Putamen (tissue), 1 donor: ENCODE data around the gene AQP12B.
"Not testable (repeated sequence)": the region's sequence is repeated elsewhere in the genome, so short reads cannot be mapped to it uniquely, and the experiment has no call there.

Source experiments
- DNase-seq: peaks from one replicate; pipeline ENCODE4 v3.0.0-alpha.2; 2016; ENCODE audit warnings: low spot score

The AQP12B gene

DNA sequence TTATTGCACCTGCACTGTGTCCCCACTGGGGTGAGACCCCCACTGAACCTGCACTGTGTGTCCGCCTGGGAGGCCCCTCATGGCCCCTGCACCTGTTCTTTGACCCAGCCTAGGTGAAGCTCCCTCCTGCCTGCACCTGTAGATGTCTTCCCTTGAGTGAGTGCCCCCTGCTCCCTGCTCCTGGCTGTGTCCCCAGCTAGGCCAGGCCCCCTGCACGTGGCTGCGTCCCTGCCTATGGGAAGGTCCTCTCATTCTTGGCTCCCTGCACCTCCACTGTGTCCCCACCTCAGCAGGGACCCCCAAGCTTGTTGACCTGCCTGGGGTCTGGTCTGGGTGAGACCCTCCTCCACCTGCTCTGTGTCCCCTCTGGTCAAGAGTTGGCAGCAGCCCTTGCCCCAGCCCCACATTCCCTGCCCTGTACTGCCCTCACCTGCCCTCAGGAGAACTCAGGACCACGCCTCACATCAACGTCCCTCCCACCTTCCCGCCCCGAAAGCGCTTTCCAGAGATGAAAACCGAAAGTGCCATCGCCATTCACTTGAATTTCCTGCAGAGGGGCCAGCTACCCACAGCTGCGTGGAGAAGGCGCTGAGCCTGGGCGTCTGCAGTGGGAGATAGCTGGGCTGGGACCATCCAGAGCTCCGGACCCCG is 769 bp upstream of the AQP12B start:
- not testable (repeated sequence) for DNase-seq

DNA sequence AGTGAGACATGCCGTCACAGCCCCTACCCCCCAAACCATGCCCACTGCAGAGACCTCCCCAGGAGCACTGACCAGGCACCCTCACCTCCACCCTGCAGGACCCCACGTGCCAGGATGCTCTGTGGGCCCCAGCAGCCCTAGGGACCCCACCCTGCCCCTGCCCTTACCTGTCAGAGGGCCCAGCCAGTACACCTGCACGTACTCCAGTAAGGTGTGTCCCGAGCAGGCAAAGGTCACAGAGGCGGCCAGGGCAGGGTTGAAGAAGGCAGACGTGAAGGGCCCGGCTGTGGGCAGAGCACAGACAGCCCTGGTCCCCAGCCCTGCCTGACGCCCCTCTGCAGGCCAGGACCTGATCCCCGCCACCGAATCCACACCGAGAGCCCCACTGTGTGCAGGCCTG is 2.5 kb downstream of the AQP12B start:
- DNase-seq: not testable (repeated sequence)

DNA sequence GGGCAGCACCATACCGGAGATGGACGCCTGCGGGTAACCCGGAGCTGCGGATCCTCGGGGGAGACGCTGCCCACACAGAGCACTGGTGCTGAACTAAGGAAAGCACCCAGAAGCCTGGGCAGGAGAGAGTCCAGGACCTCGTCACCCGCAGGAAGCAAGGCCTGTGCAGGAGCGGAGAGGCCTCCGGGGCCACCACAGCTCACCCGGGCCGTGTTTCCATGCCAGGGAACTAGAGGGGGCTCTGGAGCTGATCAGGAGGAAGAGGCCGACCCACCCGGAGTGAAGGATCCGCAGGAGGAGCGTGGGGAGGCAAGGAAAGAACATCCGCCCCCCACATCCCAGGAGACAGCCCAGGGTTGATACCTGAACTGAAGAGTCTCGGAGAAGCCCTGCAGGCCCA is 3.8 kb downstream of the AQP12B start:
- DNase-seq: not testable (repeated sequence)

DNA sequence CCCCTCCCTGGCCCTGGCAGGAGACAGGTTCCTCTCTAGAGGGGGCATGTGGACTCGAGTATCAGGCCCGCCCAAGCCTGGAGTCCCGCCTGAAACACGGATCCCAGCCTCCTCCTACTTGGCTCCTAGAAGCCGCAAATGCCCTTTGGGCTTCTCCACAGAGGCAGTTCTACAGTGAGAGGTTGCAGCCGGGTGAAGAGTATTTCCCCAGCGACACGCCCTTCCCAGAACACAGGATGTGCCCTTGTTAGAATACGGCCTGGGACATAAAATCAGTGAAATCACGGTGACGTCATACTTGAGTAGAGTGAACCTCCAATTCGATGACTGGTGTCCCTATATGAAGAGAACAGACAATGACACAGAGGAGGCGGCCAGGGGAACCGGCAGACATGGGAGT is 4.6 kb downstream of the AQP12B start:
- DNase-seq: not testable (repeated sequence)

DNA sequence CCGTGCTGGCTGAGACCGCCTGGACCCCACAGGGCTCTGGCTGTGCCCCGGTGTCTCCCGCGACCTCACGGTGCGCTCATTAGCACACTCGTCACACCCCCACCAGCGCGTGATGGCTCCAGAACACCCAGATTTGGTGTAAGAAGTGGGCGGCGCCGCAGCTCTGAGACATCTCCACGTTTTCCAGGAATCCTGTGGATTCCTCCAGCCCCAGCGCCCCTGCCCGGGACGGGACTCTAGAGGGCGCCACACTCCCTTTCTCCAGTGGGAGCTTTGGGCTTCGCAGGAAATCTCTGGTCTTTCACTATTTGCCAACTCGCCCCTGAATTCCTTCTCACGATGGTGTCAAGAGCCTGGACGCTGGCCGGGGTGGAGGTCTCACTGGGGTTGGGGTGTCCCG is 7.3 kb downstream of the AQP12B start:
- DNase-seq: not testable (repeated sequence)

DNA sequence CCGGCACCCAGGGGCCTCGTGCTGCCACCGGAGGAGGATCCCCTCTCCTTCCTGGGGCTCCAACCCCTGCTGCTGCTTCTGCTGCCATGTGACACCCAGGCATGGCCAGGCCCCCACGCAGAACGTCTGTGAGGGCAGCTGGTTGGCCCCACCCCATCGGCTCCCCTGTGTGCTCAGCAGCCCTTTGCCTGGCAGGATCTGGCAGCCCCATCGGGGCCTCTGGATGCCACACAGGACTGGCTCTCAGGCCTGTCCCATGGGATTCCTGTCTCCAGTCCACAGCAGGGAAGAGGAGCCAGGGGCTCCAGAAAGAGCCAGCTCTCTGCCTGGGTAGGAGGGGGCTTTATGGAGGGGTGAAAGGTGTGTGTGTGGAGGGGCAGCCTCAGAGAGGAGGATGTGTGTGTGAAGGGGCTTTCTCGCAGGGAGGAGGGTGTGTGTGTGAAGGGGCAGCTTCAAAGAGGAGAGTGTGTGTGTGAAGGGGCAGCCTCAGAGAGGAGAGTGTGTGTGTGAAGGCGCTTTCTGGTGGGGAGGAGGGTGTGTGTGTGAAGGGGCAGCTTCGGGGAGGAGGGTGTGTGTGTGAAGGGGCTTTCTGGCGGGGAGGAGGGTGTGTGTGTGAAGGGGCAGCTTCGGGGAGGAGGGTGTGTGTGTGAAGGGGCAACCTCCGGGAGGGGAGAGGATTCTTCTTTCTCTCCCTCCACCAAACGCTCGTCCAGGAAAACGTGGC is 8.1 kb downstream of the AQP12B start:
- not testable (repeated sequence) for DNase-seq

DNA sequence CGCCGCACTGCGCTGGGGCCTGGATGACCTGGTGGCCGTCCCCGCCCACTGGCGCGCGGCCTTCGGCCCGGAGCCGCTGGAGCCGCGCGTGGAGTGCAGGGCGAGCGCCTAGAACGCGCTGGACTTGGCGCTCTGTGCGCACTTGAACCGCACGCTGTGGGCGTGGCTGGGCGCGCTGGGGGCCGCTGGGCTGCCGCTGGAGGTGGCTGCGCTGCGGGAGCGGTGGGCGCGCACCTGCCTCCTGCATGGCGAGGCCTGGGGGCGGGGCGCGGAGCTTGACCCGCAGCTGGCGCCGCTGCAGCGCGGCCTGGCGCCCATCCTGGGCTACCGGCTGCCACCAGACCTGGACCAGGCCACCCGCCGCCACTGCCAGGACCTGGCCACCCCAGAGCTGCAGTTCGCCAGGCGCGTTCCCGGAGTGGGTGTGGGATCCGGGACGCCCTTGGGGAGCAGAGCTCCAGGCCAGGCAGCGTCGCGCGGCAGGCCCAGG is 9.9 kb downstream of the AQP12B start:
- no peak for DNase-seq

DNA sequence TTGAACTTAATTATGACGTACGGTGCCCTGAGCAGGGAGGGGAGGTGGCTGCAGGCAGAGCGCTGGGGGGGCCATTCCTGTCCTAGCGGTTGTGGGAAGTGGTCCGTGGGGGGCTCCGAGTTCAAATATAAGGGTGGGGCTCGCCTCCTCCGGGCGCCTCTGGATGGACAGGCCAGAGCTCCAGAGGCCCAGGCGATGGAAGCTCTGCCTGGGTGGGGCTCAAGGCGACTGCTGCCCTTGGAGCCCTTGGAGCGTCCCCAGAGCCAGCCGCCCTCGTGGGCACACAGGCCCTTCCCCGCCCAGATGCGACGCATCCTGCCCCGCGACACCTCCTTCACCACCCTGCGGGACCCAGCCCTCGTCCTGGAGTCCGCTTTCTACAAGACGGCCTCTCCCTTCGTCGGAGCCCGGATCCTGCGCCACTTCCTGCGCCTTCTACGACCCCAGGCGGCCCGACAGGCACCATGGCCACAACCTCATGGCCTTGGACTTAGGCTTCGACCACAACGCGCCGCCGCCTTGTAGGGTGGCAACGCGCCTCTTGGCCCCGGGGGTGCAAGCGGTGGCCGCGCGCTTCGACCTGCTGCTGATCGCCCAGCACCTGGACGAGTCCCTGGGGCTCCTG is 10.5 kb downstream of the AQP12B start:
- DNase-seq: no peak

DNA sequence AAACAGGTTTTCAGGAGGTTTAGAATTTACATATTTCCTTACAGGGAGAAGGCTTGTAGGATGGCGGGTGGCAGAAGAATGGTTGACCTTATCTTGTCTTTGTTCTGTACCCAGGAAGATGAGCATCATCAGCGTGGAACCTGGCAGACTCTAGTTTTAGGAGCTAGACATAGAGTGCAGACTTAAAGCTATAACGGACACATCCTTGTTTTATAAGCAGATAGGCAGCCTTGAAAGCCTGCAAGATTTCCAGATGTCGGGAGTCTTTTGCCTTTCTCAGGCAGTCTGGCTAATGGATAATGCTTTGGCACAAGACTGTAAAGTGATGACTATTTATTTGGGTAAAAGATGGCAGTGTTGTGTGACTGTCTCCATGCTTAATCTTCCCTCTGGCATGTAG is 11.7 kb downstream of the AQP12B start:
- DNase-seq: no peak

DNA sequence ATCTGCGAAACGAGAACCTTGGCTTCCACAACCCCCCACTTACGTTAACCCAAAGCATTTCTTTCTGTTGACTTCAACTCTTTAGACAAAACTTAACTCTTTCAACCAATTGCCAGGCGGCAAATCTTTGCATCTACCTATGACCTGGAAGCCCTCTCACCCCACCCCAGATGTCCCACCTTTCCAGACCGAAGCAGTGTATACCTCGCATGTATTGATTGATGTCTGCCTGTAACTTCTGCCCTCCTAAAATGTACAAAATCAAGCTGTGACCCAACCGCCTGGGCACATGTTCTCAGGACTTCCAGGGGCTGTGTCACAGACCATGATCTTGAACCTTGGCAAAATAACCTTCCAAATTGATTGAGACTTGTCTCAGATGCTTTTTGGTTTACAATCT is 12.3 kb downstream of the AQP12B start:
- DNase-seq: no peak

DNA sequence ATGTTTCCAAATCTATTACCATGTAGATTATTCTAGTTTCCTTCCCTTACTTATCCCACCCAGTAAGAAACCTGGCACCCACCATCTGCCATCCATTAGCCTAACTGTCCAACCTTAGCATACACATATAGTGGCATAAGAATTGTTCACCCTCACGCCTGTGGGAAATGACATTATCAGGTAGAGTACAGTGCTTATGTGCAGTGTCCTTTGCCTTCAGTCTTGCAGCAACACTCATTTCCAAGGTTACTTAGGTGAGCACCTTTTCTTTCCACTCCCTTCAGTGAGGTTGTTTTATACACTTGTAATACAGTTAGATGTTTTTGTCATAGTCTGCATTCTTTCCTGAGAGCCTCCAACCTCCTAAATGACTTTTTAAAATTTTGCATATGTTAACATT is 18.1 kb downstream of the AQP12B start:
- DNase-seq: no peak

DNA sequence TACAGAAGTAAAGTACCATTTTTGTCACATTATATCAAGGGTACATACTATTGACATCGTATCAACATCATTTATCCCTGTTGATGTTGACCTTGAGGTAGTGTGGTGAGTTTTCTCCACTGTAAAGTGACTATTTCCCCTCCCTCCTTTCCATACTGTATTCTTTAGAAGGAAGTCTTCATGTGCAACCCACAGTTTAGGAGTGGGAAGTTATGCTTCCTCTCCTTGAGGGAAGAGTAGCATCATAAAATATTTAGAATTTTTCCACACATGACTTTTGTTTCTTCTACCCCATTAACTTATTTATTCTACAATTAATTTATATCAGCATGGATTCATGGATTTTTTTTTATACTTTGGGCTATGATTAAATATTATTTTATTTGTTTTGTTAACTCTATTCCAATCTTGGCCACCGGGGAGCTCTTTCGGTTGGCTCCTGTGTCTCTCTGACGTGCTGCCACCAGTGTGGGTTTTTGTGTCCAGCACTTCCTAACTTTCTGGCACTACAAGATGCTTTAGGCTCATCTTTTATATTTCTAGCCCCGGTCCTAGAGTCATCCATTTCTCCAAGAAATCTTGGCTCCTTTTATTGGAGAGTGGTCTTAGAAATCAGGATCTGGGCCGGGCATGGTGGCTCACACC is 19.0 kb downstream of the AQP12B start:
- no peak for DNase-seq

DNA sequence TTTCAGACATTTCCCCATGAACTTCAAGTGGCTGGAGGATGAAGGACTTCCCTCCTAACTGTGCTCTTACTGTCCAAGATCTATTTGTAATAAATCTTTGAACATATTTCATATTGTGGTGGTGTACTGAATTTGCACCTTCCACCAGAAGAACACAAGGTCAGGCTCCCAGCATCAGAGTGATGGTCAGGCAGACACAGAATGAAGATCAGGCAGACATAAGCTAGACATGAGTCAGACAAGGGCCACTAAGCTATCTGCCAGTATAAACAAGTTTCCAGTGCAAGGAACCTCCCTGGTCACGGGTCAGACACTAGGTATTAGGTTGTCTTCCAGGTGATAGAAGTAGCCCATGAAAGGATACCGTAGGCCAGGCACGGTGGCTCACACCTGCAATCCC is 20.0 kb downstream of the AQP12B start:
- DNase-seq: no peak

DNA sequence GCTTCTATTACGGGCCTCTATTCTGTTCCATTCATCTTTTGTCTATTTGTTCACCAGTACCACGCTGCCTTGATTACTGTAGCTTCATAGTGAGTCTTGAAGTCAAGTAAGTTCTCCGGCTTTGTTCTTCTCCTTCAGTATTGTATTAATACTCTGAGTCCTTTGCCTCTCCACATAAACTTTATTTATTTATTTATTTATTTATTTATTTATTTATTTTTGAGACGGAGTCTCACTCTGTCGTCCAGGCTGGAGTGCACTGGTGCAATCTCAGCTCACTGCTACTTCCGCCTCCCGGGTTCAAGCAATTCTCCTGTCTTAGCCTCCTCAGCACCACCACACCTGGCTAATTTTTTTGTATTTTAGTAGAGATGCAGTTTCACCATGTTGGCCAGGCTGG is 22.8 kb downstream of the AQP12B start:
- not testable (repeated sequence) for DNase-seq

DNA sequence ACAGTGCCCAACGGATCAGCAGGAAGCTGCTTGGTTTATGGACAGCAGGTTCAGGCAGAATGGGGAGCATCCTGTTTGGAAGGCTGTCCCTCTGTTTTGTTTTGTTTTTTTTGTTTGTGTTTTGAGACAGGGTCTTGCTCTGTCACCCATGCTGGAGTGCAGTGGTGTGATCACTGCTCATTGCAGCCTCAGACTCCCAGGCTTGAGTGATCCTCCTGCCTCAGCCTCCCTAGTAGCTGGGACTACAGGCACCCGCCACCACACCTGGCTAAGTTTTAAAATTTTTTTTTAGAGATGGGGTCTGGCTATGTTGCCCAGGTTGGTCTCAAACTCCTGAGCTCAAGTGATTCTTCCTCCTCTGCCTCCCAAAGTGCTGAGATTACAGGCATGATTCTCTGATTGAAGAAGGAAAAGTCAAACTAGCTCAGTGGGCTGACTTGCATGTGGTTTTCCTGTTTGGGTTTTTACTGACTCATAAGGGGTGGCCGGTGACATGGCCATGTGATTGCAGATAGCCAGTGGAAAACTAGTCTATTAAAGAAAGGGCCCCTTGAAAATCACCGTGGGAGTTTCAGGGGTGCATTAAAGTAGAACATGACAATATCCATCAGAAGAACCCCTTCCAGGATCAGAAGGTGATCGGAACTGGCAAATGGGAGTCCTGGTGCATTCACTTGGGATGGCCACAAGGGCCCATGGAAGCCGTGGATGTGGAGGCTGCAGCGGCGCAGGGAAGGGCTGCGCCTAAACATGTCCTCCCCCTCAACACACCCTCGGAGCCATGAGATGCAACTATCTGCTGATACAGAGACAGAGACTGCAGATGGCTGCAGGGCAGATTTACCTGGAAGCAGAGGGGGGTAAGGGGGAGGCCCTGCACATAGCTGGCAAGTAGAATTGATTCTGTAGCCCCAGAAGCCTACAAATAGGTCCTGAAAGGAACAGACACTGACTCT is 26.5 kb downstream of the AQP12B start:
- no peak for DNase-seq

DNA sequence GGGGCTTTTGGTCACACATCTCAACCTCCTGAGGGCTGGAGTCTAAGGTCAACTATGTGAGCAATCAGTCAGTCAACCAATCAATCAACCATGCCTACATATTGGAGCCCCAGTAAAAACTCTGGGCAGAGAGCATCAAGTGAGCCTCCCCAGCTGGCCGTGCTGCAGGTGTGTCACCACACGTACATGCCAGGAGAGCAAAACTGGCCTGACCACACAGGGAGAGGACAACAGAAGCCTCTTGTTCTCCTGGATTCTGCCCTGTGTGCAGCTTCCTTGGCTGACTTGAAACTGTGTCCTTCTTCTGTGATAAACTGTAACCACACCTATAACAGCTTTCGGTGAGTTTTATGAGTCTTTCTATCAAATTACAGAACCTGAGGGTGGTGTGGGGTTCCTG is 31.5 kb downstream of the AQP12B start:
- DNase-seq: no peak

DNA sequence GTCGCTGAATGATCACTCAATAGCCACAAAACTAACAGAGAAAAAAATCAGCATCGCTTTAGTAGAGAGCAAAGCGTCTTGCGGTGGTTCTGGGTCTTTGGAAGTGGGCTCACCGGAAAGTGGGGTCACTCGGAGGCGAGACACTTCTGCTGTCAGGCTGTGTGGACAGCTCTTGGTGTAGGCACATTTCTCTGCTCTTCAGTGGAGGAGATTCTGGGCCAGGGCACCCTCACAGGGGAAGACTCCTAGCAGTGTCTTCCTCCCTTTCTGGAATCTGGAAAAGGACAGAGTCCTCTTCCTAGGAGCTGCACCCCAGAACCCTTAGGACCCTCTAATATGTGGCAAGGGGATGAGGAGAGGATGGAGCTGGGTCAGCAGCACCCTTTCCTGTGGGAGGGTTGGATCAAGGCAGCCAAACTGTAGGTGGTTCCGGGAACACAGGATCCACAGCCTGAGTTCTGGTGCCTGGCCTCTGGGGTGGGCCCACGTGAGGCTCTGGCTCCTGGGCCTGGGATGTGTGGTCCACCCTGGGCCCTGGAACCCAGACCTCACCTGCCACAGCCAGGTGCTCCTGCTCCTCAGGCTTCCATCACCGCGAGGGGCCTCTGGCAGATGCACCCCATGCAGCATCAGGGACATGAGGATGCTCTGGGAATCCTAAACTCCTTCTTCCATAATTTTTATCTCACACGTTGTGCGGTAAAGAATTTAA is 32.3 kb downstream of the AQP12B start:
- no peak for DNase-seq

DNA sequence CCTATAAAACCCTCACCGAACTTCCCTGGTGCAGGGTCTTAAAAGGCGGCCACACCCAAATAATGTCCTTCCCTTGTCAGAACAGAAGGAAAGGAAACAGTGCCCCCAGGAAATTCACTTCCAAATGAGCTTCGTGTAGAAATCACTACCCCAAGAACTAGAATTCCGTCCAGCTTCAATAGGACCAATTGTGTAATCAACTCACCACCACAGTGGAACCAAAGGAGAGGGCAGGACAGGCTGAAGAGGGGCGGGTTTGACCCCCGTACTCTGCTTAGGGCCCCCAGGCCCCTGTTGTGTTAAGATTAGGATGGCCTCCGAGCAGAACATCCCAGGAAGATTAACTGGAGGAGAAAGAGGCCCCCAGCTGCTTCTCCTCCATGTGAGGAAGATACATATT is 33.4 kb downstream of the AQP12B start:
- DNase-seq: no peak

DNA sequence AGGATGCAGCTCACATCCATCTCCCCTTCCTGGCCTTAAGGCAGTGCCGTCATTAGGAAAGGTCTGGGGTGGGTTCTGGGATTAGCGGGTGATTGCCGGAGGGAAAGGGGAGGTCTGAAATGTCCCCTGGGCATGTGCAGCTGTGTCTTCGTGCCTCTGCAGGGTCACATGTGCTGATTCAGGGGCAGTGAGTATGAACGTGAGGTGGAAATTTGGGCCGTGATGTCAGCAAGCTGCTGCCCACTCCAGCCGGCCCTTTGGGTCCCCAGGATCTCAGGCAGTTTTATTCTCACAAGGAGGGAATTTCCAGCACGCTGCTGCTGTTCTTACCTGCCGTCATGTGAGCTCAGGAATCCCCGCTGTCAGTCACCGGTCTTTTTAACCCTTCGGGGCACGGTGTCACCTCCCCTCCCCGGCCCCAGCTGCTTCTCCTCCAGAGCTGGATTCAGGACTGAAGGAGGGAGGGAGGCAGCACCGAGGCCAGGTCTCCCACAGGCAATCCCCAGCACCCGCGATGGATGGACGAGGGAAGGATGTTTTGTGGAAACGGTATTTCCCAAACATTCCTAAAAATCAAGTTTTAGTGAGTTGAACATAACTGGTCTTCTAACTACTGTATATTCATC is 33.9 kb downstream of the AQP12B start:
- DNase-seq: no peak

DNA sequence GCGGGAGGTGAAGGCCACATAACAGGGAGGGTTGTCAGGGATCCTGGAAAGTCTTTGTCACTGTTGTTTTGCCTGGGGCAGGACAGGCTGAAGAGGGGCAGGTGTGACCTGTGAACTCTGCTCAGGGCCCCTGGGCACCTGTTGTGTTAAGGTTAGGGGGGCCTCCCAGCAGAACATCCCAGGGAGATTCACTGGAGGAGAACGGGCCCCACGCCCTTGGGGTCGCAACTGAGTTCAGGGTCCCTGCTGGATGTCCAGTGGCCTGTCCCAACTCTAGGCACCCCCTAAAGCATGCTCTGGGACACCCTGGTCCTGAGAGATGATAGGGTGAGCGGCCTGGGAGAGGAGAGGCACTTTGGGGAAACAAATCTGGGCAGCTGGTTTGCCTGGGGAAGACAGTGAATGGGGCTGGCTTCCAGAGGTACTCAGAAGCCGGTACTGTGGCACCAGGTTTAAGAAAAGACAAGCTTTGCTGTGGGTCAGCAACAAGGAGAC is 34.5 kb downstream of the AQP12B start:
- no peak for DNase-seq
